Loucy (cell line): ENCODE data around the gene LARGE2.

Source experiments
- CTCF ChIP-seq: fragments of 200-600 bp; sonication (generic); conservative IDR thresholded peaks from 2 replicates; pipeline ENCODE4 v1.5.1; 2014; ENCODE audit warnings: mild to moderate bottlenecking, antibody characterized with exemption, low read length
- EZH2phosphoT487 ChIP-seq: fragments of 200-600 bp; IDR thresholded peaks from 2 replicates; pipeline ENCODE4 v1.6.1; 2018; ENCODE audit warnings: antibody characterized with exemption, mild to moderate bottlenecking, moderate library complexity, borderline replicate concordance

- no peak for TF ChIP-seq CTCF
- TF ChIP-seq EZH2phosphoT487: no peak
These were observed 29.6 kb upstream of the LARGE2 start for GRCh38 chr11:45892856-45893255.
